CD4-positive, alpha-beta T cell (primary cell): ENCODE measurements around the gene FMN1. TPM values are rescaled to one million over a fixed set of nuclear protein-coding genes. Genes with fewer than 3 reads are reported as not detected.
A peak's percentile ranks its signal among the peaks of the same experiment; 100 is the strongest.

Source experiments
- ATAC-seq: fragments of 200-7000 bp; cut with Tn5 transposase; one replicate; pipeline ENCODE4 v1.10.0; 2022; ENCODE audit warnings: mild to moderate bottlenecking; ENCODE audit not compliant: poor library complexity
- CTCF ChIA-PET: fragments of 350-600 bp; sonication (Branson Sonifier 250); formaldehyde crosslinking; loops from one replicate; lab custom pipeline; 2021; ENCODE audit warnings: antibody characterized with exemption, inconsistent platforms; lab: Charles Lee
- POLR2A ChIA-PET: fragments of 350-600 bp; sonication (Branson Sonifier 250); formaldehyde crosslinking; loops from one replicate; lab custom pipeline; 2021; ENCODE audit warnings: antibody characterized with exemption, inconsistent platforms; lab: Charles Lee
- DNase-seq, 14 experiments: peaks; one replicate each; pipeline ENCODE4 v3.0.0-alpha.2; 2013 to 2020; ENCODE audit warnings: mixed read lengths in 2 of 14
- H3K27ac ChIP-seq, 2 donors: one replicate each; pipeline versions ENCODE4 v1.5.1 to v1.7.0; 2013; ENCODE audit warnings: low read length in 2 of 2, low read depth in 1 of 2, mild to moderate bottlenecking in 1 of 2
- H3K27me3 ChIP-seq, 2 experiments: 1 replicate in 1 of 2; 2 replicates in 1 of 2; pipeline versions ENCODE4 v1.6.1 to v1.7.0; 2013; ENCODE audit warnings: low read length in 2 of 2, control low read depth in 1 of 2, mild to moderate bottlenecking in 1 of 2, moderate library complexity in 1 of 2; ENCODE audit not compliant: insufficient read depth in 2 of 2, control insufficient read depth in 1 of 2
- H3K36me3 ChIP-seq: one replicate; pipeline ENCODE4 v1.6.1; 2013; ENCODE audit warnings: low read length, control low read depth; ENCODE audit not compliant: insufficient read depth
- H3K4me1 ChIP-seq: one replicate; pipeline ENCODE4 v1.6.1; 2013; ENCODE audit warnings: low read length, control low read depth; ENCODE audit not compliant: insufficient read depth
- H3K4me3 ChIP-seq: one replicate; pipeline ENCODE4 v1.5.1; 2013; ENCODE audit warnings: mild to moderate bottlenecking, low read length, moderate library complexity
- H3K9me3 ChIP-seq, 2 experiments: 1 replicate in 1 of 2; 2 replicates in 1 of 2; pipeline versions ENCODE4 v1.6.1 to v1.7.0; 2013; ENCODE audit warnings: low read length in 2 of 2, mild to moderate bottlenecking in 2 of 2, control low read depth in 1 of 2, moderate library complexity in 1 of 2; ENCODE audit not compliant: control insufficient read depth in 1 of 2, insufficient read depth in 1 of 2
- H3K27ac Mint-ChIP-seq: one replicate; pipeline ENCODE4 v1.8.0; 2020; ENCODE audit warnings: mixed read lengths
- H3K27me3 Mint-ChIP-seq: one replicate; pipeline ENCODE4 v1.8.0; 2021; ENCODE audit warnings: mixed read lengths
- H3K36me3 Mint-ChIP-seq: one replicate; pipeline ENCODE4 v1.8.0; 2021; ENCODE audit warnings: low read depth, mixed read lengths
- H3K4me1 Mint-ChIP-seq: one replicate; pipeline ENCODE4 v1.8.0; 2021; ENCODE audit warnings: low read depth, mixed read lengths
- H3K4me3 Mint-ChIP-seq: one replicate; pipeline ENCODE4 v1.8.0; 2020; ENCODE audit warnings: mild to moderate bottlenecking, mixed read lengths
- H3K9me3 Mint-ChIP-seq: one replicate; pipeline ENCODE4 v1.8.0; 2020; ENCODE audit warnings: mixed read lengths
- intact Hi-C, 2 experiments: fragments of 100-400 bp; cut with DNase I in 1 of 2; cut with micrococcal nuclease in 1 of 2; formaldehyde crosslinking; loops; one replicate each; pipeline versions ENCODE4 v1.15.1 to v1.9.0; 2023 to 2025; cut with DNase I, micrococcal nuclease
- total RNA-seq, 174 experiments: library from RNA in 2 of 174; stranded (reverse) in 2 of 174; gene quantifications; one replicate each; pipeline ENCODE4 v1.2.3 and lab custom pipeline; 2021 to 2026
- TF ChIP-seq, protein P1 (sequence below): fragments of 200-600 bp; IDR thresholded peaks from one replicate; pipeline ENCODE4 v1.8.0; 2022; ENCODE audit warnings: antibody characterized with exemption, mild to moderate bottlenecking

Gene FMN1
- total RNA-seq, 2 experiments from 2014 or later, result 0.39 to 0.55 TPM

- H3K27ac Mint-ChIP-seq, result no peak overlapping the region
- no peaks in the 10 kb centered on the region for H3K36me3 ChIP-seq
- CTCF ChIA-PET, result no interaction called here
- no peaks in the 10 kb centered on the region for H3K4me1 ChIP-seq
- H3K4me3 ChIP-seq, result no peak overlapping the region
- H3K27me3 Mint-ChIP-seq, result no peaks in the 10 kb centered on the region
- no peak for DNase-seq
- intact Hi-C loops, result no loop called here
- H3K27ac ChIP-seq, result no peak overlapping the region
- no peak overlapping the region for H3K4me3 Mint-ChIP-seq
- no peak for ATAC-seq
- H3K9me3 Mint-ChIP-seq, result no peaks in the 10 kb centered on the region
- TF ChIP-seq, protein P1, sequence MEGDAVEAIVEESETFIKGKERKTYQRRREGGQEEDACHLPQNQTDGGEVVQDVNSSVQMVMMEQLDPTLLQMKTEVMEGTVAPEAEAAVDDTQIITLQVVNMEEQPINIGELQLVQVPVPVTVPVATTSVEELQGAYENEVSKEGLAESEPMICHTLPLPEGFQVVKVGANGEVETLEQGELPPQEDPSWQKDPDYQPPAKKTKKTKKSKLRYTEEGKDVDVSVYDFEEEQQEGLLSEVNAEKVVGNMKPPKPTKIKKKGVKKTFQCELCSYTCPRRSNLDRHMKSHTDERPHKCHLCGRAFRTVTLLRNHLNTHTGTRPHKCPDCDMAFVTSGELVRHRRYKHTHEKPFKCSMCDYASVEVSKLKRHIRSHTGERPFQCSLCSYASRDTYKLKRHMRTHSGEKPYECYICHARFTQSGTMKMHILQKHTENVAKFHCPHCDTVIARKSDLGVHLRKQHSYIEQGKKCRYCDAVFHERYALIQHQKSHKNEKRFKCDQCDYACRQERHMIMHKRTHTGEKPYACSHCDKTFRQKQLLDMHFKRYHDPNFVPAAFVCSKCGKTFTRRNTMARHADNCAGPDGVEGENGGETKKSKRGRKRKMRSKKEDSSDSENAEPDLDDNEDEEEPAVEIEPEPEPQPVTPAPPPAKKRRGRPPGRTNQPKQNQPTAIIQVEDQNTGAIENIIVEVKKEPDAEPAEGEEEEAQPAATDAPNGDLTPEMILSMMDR, result no peak
- peaks cover 20% of the 10 kb centered on the region for H3K4me1 Mint-ChIP-seq
- H3K36me3 Mint-ChIP-seq, result no peaks in the 10 kb centered on the region
- POLR2A ChIA-PET, result interaction anchor here (0.7 kb wide), 1 partner anchor 50 kb away, joined by 3 read pairs; no protein-coding TSS in a partner anchor
- no peaks in the 10 kb centered on the region for H3K9me3 ChIP-seq
- peaks cover 0 to 3% of the 10 kb centered on the region in 2 experiments for H3K27me3 ChIP-seq
These were observed 48.9 kb upstream of the FMN1 start for GRCh38 chr15:33243393-33243792.

DNA sequence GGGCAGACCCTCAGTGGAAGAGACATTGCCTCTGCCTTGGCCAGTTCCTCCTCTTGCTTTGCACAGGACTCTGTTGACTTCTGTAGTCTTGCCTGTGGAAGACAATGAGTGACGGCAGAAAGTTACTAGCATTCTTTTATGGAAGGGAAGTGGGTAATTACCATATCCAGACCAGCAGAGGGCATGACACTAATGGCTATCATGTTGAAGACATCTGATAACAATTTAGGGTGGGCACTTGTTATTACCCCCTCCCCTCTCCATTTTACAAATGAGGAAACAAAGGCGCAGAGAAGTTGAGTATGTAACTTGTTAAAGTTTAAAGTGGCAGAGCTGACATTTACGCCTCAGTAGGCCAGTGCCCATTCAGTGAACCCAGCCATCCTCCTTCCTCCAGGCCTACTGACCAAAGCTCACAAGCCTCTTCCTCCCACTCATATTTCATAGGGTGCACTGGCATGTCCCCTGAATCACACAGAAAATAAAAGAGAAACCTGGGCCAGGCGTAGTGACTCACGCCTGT lies 48.2 kb upstream of the FMN1 start:
- TF ChIP-seq, protein P1, result no peak
- DNase-seq (no peak), ATAC-seq (no peak)
- Mint-ChIP-seq H3K27me3 (no peaks in the 10 kb centered on the region), H3K27ac (no peak overlapping the region), H3K4me1 (peaks cover 20% of the 10 kb centered on the region), H3K36me3 (no peaks in the 10 kb centered on the region), H3K9me3 (no peaks in the 10 kb centered on the region), H3K4me3 (no peak overlapping the region)
- H3K9me3 ChIP-seq, result no peaks in the 10 kb centered on the region
- H3K36me3 ChIP-seq, result no peaks in the 10 kb centered on the region
- ChIA-PET CTCF (no interaction called here), POLR2A (interaction anchor here (0.7 kb wide), 1 partner anchor 50 kb away, joined by 3 read pairs; no protein-coding TSS in a partner anchor)
- no peaks in the 10 kb centered on the region for H3K4me1 ChIP-seq
- peaks cover 0 to 3% of the 10 kb centered on the region in 2 experiments for H3K27me3 ChIP-seq
- intact Hi-C loops, result no loop called here
- no peak overlapping the region for H3K4me3 ChIP-seq
- no peak overlapping the region for H3K27ac ChIP-seq

- CTCF ChIA-PET, result no interaction called here
- TF ChIP-seq, protein P1, result no peak
- Mint-ChIP-seq H3K27ac (no peak overlapping the region), H3K36me3 (no peaks in the 10 kb centered on the region), H3K9me3 (no peaks in the 10 kb centered on the region), H3K27me3 (no peaks in the 10 kb centered on the region), H3K4me3 (no peak overlapping the region), H3K4me1 (peaks cover 20% of the 10 kb centered on the region)
- DNase-seq (no peak), ATAC-seq (peak; percentile 52)
- intact Hi-C loops, result no loop called here
- H3K27me3 ChIP-seq, result peaks cover 0 to 3% of the 10 kb centered on the region in 2 experiments
- no peaks in the 10 kb centered on the region for H3K4me1 ChIP-seq
- no peak overlapping the region for H3K27ac ChIP-seq
- POLR2A ChIA-PET, result no interaction called here
- no peaks in the 10 kb centered on the region for H3K9me3 ChIP-seq
- no peaks in the 10 kb centered on the region for H3K36me3 ChIP-seq
- no peak overlapping the region for H3K4me3 ChIP-seq
These were observed 47.7 kb upstream of the FMN1 start for GRCh38 chr15:33242165-33242564.
